Prostate gland (tissue), 2 donors: ENCODE data around the gene TMEM184A.

Source experiments
- POLR2A ChIP-seq: fragments of 450-650 bp; IDR thresholded peaks from one replicate; pipeline ENCODE4 v1.6.1; 2016; ENCODE audit warnings: antibody characterized with exemption, mild to moderate bottlenecking
- TF ChIP-seq, protein P1 (sequence below), 4 experiments: fragments of 200-600 bp in 2 of 4; fragments of 450-650 bp in 2 of 4; sonication (generic) in 2 of 4; IDR thresholded peaks; 1 replicate in 3 of 4; 2 replicates in 1 of 4; pipeline ENCODE4 v1.5.1; 2016 to 2019; ENCODE audit warnings: antibody characterized with exemption in 4 of 4, mild to moderate bottlenecking in 2 of 4, moderate library complexity in 2 of 4

DNA sequence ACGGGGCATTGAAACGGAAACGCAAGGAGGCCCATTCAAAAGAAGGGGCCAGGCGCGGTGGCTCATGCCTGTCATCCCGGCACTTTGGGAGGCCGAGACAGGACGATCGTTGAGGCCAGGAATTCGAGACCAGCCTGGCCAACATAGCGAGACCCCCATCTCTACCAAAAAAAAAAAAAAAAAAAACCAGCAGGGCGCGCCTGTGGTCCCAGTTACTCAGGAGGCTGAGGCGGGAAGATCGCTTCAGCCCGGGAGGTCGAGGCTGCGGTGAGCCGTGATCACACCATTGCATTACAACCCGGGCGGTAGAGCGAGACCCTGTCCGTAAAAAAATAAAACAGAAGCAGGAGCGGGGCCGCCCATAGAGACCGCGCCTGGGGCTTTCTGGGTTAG lies 13.4 kb upstream of the TMEM184A start:
- TF ChIP-seq, protein P1, sequence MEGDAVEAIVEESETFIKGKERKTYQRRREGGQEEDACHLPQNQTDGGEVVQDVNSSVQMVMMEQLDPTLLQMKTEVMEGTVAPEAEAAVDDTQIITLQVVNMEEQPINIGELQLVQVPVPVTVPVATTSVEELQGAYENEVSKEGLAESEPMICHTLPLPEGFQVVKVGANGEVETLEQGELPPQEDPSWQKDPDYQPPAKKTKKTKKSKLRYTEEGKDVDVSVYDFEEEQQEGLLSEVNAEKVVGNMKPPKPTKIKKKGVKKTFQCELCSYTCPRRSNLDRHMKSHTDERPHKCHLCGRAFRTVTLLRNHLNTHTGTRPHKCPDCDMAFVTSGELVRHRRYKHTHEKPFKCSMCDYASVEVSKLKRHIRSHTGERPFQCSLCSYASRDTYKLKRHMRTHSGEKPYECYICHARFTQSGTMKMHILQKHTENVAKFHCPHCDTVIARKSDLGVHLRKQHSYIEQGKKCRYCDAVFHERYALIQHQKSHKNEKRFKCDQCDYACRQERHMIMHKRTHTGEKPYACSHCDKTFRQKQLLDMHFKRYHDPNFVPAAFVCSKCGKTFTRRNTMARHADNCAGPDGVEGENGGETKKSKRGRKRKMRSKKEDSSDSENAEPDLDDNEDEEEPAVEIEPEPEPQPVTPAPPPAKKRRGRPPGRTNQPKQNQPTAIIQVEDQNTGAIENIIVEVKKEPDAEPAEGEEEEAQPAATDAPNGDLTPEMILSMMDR (IDR thresholded peaks at IDR 0.05), result no peak
- TF ChIP-seq POLR2A, result no peak
